K562 (cell line): ENCODE results near the gene C16orf86.

Experiments used
- BHLHE40 ChIP-seq: IDR thresholded peaks from 2 replicates; pipeline ENCODE4 v1.6.1; 2011; ENCODE audit warnings: low read length, improper control_type of control experiment
- CTCF ChIP-seq, 3 experiments: IDR thresholded peaks in 2 of 3; conservative IDR thresholded peaks in 1 of 3; 2 replicates each; pipeline ENCODE4 v1.5.1; 2011 to 2012; ENCODE audit warnings: low read length in 3 of 3, mild to moderate bottlenecking in 3 of 3, control low read depth in 2 of 3, improper control_type of control experiment in 1 of 3, inconsistent platforms in 1 of 3, low read depth in 1 of 3, mixed read lengths in 1 of 3, moderate library complexity in 1 of 3; ENCODE audit not compliant: insufficient read depth in 2 of 3
- HEY1 ChIP-seq: fragments of 250-450 bp; sonication (Bioruptor Pico); IDR thresholded peaks from 2 replicates; pipeline ENCODE4 v1.5.0; 2020; ENCODE audit warnings: mild to moderate bottlenecking, moderate library complexity, borderline replicate concordance
- NBN ChIP-seq: fragments of 450-650 bp; IDR thresholded peaks from 2 replicates; pipeline ENCODE4 v1.6.1; 2016; ENCODE audit warnings: low read depth, mild to moderate bottlenecking
- PURB ChIP-seq: sonication (generic); formaldehyde crosslinking; IDR thresholded peaks from 2 replicates; pipeline ENCODE4 v1.9.0; 2021; ENCODE audit warnings: low read depth, mild to moderate bottlenecking, missing genetic modification reagents
- RAD21 ChIP-seq, 2 experiments: fragments of 250-450 bp in 1 of 2; fragments of 450-650 bp in 1 of 2; sonication (Bioruptor Pico) in 1 of 2; formaldehyde crosslinking in 1 of 2; IDR thresholded peaks in 1 of 2; conservative IDR thresholded peaks in 1 of 2; 2 replicates each; pipeline versions ENCODE4 v1.4.0 to v1.8.0; 2020 to 2022; ENCODE audit warnings: mild to moderate bottlenecking in 2 of 2, moderate library complexity in 1 of 2

GRCh38 chr16:67703626-67704025 lies 37.0 kb downstream of the C16orf86 start:
- TF ChIP-seq HEY1 (no peak), RAD21 (CRISPR knock-in tag; conservative IDR thresholded peaks at IDR 0.05 in 1 of 2, IDR thresholded peaks at IDR 0.05 in 1 of 2) (no peak), CTCF (IDR thresholded peaks at IDR 0.05 in 2 of 3, conservative IDR thresholded peaks at IDR 0.05 in 1 of 3; ENCODE audit: insufficient read depth in 2 of 3, low read depth in 1 of 3, low read length in 3 of 3) (no peak), NBN (no peak), PURB (CRISPR knock-in tag) (no peak), BHLHE40 (no peak)
